Measurements from ENCODE around the gene ZNF853.
"Not testable (repeated sequence)": the region's sequence is repeated elsewhere in the genome, so short reads cannot be mapped to it uniquely, and the experiment has no call there.

The ZNF853 gene

GRCh38 chr7:6651851-6652445 lies 36.5 kb downstream of the ZNF853 start:
- no peak for DNase-seq (ENCODE audit: low read depth in 1 of 2, low spot score in 1 of 2)

- no peak for DNase-seq (ENCODE audit: low read depth in 1 of 2, low spot score in 1 of 2)
Observed at GRCh38 chr7:6652446-6653011, 37.1 kb downstream of the ZNF853 start.

- DNase-seq (ENCODE audit: low read depth in 1 of 2, low spot score in 1 of 2) = no peak
Observed at GRCh38 chr7:6653071-6654003, 37.9 kb downstream of the ZNF853 start.

GRCh38 chr7:6654113-6654841 lies 38.9 kb downstream of the ZNF853 start:
- DNase-seq (ENCODE audit: low read depth in 1 of 2, low spot score in 1 of 2) = no peak

GRCh38 chr7:6654842-6655610 lies 39.6 kb downstream of the ZNF853 start:
- no peak for DNase-seq (ENCODE audit: low read depth in 1 of 2, low spot score in 1 of 2)

- no peak for DNase-seq (ENCODE audit: low read depth in 1 of 2, low spot score in 1 of 2)
Observed at GRCh38 chr7:6655636-6656385, 40.4 kb downstream of the ZNF853 start.

GRCh38 chr7:6656413-6656812 lies 41.0 kb downstream of the ZNF853 start:
- DNase-seq (ENCODE audit: low read depth in 1 of 2, low spot score in 1 of 2) = no peak

- DNase-seq (ENCODE audit: low read depth in 1 of 2, low spot score in 1 of 2) = no peak
Observed at GRCh38 chr7:6658618-6659345, 43.4 kb downstream of the ZNF853 start.

- DNase-seq (ENCODE audit: low read depth in 1 of 2, low spot score in 1 of 2) = not testable (repeated sequence)
Observed at GRCh38 chr7:6670851-6671250, 55.4 kb downstream of the ZNF853 start.

Data from stimulated activated CD4-positive, alpha-beta T cell treated with anti-CD3 and anti-CD28 coated beads, Interleukin-15, amount 100 ng/mL, for 1 hour (primary cell).